Subcutaneous preadipocyte (primary cell): ENCODE results near the gene AMY1C. TPM values are rescaled to one million over a fixed set of nuclear protein-coding genes. Genes with fewer than 3 reads are reported as not detected.

Experiments used
- total RNA-seq: library from RNA; depleted of rRNA; stranded (reverse); fragments of >200 nt; gene quantifications from 2 replicates; pipeline ENCODE4 v1.2.3, GENCODE V29; 2012

AMY1C gene
- not detected in 2 replicates for total RNA-seq

DNA sequence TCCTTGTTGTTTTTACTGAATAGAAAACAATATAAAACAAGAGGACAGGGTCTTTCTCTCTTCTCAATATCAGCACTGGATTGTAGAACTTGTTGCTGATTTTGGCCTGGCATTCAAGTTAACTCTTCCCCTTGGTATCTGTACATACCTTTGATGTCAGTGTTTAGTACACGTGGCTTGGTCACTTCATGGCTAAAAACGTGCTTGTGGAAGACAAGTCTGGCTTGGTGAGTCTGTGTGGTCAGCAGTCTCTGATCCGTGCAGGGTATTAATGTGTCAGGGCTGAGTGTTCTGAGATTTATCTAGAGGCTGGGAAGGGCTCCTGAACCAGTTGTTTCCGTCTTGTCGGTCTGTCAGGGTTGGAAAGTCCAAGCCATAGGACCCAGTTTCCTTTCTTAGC is at the start of gene AMY1C:
AMY1C (plus strand) TSS at position 301 of the 400 bp plus-strand sequence. CDS start 572 bp downstream, outside the sequence.

Other genes starting within 250 kb of the AMY1C start
- 15.1 and 18.7 TPM in 2 replicates for gene RNPC3, start 224.2 kb upstream of the AMY1C start, total RNA-seq
- gene AMY2B, start 178.3 kb upstream of the AMY1C start, total RNA-seq: 3.3 and 4.4 TPM in 2 replicates
- not detected in 2 replicates for gene AMY2A, start 132.5 kb upstream of the AMY1C start, total RNA-seq
- not detected in 2 replicates for gene AMY1A, start 94.1 kb upstream of the AMY1C start, total RNA-seq
- gene AMY1B, start 53.7 kb upstream of the AMY1C start, total RNA-seq: not detected in 2 replicates